Measurements from ENCODE around the gene FAM168A.

FAM168A gene

DNA sequence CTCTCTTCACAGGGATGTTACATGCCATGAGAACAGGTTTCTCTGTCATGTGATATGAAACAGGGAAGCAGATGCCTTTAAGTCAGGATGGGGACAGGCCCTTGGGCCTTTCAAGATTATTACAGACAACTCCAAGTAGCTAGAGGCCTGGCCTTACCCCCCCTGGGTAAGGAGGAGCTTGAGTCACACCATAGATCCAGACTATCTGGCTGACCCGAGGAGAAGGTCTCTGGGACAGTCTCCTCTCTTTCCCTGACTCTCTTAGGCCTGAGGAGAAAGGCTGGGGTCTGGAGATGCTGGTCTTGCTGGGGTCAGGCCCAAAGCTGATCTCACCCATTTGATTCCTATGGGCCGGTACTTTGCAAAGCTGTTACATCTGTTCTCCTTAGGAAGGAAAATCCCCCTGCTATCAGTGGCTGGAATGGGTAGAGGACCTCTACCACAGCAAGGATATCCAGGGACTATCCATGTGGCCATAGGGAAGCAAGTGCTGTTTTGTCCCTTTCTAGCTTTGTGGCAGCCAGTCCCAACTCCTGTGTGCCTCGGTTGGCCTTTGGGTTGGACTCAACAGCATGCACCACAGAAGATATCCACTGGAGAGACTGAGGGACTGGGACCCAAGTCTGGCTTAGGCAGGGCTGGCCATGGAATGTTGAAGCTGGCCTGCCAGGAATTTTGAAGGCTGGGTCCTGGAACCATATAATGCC lies 196.5 kb downstream of the FAM168A start:
- DNase-seq (ENCODE audit: low spot score): no peak

DNA sequence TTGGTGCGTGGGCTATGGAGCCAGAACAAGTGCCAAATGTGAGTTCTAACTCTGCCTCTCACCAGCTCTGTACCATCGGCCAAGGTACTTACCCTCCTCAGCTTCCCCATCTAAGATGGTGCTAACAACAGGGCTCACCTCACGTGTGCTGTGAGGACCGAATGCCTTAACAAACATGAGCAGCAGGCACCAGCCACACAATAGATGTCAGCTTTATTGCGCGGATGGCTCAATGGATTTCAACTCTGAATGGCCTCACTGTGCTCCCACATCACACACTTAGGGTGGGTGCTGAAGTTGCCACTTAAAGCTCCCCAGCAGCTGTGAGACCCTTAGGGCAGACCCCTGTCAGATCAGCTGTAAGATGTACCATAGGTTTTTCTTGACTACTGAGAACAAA lies 197.6 kb downstream of the FAM168A start:
- DNase-seq (ENCODE audit: low spot score): no peak

DNA sequence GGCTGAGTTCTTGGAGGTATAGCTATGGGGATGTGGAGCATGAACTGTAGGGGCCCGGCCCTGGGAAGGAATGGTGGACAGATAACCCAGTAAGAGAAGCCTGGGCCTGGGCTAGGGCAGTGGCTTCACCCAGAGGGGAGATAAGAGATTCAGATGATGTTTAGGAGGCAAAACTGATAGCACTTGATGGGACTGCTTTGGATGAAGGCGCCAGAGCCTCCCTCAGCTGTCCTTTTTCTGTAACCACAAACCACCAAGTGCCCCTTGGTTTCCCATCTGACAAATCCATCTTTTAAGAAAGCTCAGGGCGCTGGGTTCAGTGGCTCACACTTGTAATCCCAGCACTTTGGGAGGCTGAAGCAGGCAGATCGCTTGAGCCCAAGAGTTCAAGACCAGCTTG lies 198.3 kb downstream of the FAM168A start:
- no peak for DNase-seq (ENCODE audit: low spot score)

DNA sequence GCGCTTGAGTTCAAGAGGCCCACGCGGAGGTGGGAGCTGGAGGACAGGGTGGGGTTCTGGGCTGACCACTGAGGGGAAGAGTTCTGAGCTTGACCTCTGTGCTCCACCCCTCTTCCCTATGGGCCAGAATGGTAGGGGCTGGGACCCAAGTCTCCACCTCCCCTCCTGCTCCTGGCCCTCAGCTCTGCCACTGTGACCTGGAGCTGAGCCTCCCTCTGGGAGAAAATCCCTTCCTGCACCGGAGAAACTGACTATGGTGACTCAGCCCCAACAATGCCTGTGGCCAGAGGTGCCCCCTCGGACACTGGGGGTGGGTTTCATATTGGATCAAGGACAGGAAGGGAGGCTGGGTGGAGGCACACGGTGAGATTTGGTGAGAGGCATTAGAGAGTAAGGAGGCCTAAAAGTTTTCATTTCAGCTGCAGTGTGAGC lies 198.7 kb downstream of the FAM168A start:
- no peak for DNase-seq (ENCODE audit: low spot score)

DNA sequence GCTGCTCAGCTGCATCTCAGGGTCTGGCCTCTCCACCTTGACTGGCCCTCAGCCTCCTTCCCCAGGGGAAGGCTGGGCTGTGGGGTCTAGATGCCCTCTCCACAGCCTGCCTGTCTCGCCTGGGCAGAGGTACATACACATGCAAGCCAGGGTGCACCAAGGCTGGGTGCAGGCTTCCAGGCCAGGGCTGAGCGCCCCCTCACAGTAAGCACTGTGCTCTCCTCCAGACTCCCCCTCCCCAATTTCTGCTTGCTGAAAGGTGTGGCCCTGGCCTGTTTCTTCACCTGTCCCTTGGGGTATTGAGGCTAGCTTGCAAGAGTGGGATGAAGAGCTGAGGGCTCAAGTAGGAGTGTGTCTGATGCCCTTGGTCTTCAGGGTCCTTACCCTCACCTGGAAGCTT lies 199.2 kb downstream of the FAM168A start:
- no peak for DNase-seq (ENCODE audit: low spot score)

DNA sequence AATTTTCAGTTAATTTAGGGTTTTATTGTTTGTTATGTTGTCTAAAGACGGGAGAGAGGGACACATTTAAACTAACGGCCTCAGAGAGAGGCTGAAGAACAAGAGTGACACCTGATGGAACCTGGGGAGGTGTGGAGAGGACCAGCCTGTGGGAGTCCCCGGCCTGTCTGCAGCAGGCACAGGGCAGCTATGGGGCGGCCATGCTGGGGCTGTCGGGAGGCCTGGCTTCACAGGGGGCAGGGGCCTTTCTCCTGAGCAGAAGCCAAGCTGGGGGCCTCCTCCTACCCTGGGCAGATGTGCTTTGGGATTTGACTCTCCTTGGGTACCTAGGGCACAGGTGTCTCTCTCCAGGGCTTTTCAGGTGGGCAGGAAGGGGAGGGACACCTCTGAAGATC lies 199.8 kb downstream of the FAM168A start:
- DNase-seq (ENCODE audit: low spot score): no peak

- no peak for DNase-seq (ENCODE audit: low spot score)
Measured at GRCh38 chr11:73397468-73398131, 200.3 kb downstream of the FAM168A start.

- no peak for DNase-seq (ENCODE audit: low spot score)
Measured at GRCh38 chr11:73396985-73397384, 200.9 kb downstream of the FAM168A start.

DNA sequence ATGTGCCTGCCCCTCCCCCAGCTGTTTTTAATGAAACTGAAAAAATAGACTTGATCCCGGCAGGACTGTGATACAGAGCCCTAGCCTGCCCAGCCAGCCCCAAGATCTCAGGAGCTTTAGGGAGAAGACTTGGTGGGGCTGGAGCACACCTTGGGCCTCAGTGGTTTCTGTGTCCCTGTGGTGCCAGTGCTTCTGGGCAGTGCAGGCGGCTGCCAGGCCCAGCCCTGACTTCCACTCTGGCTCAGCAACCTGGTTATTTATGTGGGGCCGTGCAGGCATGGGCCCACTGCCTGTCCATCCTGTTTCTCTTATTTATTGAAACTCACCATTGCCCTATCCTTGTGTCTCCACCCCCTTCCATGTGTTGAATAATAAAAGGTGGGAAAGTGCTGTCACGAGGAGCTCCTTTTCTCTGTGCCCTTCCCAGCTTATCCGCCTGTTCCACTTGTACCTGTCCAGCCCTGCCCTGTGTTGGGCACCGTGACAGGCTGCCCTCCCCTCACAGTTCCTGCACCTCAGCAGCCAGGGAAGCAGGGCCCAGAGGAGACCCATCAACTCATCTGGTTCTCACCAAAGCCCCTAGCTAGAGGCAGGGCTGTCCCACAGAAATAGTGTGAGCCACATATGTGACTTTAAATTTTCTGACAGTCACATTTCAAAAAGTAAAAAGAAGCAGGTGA lies 201.5 kb downstream of the FAM168A start:
- no peak for DNase-seq (ENCODE audit: low spot score)

DNA sequence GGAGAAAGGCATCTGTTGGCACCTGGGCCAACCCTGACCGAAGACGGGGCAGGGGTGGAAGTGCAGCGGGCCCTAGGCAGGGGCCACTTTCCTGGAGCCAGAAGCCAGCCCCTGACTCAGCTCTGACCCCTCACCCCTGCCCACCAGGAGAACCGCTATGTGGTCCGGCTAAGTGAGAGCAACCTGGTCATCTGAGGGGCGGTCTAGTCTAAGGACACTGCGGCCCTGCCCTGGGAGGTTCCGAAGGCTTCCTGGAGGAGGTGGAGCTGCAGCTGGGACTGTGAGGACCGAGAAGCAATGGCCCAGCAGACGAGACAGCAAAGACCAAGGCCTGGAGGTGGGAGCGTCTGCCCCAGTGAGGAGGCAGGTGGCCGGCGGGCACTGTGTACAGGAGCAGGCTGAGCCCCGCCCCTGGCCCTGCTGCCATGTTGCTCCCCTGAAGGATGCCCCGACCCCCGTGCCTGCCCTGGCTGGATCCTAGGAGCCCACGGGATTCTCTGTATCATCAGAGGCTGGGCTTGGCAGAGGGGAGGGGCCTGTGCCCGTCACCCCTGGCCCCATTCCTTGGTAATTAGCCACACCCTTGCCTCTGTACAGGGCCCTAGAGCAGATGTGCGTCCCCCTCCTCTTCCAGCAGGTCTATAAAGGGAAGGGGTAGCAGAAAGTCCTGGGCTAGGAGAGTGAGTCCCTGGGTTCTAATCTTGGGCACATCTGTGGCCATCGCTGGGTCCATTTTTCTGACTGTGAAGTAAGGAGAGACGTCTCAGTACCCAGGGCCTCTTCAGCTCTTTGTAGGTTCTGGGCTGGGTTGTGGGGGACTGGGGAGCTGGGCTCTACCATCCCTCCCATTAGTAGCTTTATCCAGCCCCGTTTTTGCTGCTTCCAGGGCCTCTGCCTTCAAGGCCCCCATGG lies 202.4 kb downstream of the FAM168A start:
- DNase-seq (ENCODE audit: low spot score): no peak

DNA sequence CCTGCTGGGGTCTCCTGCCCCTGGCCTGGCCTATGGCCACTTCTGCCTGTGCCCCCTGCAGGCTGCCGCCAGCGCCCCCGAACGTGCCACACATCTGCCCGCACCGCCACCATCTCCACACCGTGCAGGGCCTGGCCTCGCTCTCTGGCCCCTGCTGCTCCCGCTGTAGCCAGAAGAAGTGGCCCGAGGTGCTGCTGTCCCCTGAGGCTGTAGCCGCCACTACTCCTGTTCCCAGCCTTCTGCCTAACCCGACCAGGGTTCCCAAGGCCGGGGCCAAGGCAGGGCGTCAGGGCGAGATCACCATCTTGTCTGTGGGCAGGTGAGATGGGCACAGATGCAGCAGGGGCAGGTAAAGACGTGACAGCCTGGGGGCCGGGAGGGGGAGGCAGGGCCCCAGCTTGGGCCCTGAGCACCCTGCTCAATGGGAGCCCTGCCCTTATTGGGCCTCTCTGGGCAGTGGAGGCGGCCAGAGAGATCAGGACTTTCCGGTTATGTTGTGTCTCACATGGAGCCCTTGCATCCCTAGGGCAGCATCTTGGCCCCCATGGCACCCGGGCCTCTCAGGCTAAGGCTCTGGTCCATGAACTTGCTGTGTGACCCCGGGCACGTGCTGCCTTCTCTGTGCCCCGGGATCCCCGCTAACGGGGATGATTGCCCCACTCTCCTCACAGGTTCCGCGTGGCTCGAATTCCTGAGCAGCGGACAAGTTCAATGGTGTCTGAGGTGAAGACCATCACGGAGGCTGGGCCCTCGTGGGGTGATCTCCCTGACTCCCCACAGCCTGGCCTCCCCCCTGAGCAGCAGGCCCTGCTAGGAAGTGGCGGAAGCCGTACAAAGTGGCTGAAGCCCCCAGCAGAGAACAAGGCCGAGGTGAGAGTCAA lies 203.3 kb downstream of the FAM168A start:
- DNase-seq (ENCODE audit: low spot score): no peak

- DNase-seq (ENCODE audit: low spot score): peak; percentile 84
Measured at GRCh38 chr11:73393479-73394415, 204.2 kb downstream of the FAM168A start.

DNA sequence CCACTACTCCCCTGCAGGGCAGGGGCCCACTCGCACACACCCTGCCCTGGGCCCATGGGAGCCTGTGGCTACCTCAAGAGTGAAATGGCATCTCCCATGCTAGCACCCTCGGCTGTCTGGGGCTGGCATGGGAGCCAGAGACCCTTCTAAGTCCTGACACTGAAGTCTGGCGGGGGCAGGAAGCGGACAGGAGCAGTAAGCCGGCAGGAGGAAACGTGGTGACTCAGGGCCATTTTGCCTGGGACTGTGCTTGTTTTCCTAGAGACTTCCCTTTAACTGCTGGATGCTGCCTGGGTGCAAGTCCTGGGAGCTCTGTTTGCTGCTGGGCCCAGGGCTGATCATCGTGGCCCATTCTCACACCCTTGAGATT lies 204.9 kb downstream of the FAM168A start:
- no peak for DNase-seq (ENCODE audit: low spot score)

- DNase-seq (ENCODE audit: low spot score): no peak
Measured at GRCh38 chr11:73392108-73393010, 205.6 kb downstream of the FAM168A start.

- DNase-seq (ENCODE audit: low spot score): no peak
Measured at GRCh38 chr11:73391665-73392064, 206.2 kb downstream of the FAM168A start.

DNA sequence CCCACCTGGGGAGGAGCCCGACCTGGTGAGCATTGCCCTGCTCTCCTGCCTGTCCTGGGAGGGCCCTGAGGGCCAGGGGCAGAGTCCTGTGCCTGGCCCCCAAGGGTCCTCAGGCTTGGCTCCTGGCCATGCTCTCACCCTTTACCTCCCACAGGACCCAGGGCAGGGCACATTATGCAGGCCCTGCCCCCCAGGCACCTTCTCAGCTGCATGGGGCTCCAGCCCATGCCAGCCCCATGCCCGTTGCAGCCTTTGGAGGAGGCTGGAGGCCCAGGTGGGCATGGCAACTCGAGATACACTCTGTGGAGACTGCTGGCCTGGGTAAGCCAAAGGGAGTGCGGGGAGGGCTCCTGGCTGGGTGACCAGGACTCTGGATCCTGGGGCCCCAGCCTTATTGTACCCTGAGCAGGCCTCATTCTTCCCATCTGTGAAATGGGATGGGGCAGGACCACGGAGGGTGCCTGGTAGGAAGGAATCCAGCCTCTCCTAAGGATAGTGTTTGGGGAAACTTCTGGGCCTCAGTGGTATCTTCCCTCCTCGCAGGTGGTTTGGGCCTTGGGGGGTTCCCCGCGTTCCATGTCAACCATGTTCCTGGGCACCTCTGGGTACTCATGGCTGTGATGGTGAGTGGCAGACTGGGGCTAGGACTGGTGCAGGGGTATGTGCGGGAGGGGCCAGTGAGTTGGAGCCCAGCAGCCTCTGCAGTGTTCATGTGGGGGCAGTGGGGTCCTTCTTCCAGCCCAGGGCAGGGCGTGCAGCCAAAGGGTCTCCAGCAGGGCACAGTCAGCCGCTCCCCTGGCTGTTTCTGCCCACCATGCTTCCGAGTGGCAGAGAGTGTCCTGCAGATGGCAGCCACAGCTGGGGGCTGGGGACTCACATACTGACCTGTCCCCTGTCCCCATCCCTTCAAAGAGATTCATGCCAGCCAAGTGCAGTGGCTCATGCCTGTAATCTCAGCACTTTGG lies 207.0 kb downstream of the FAM168A start:
- DNase-seq (ENCODE audit: low spot score): no peak

GRCh38 chr11:73389916-73390315 lies 208.0 kb downstream of the FAM168A start:
- peak; percentile 43 for DNase-seq (ENCODE audit: low spot score)

GRCh38 chr11:73389134-73389525 lies 208.8 kb downstream of the FAM168A start:
- DNase-seq (ENCODE audit: low spot score): peak; percentile 23

Data from kidney tubule cell (primary cell).